HEK293 (cell line): ENCODE measurements around the gene CACNA1C.

ENCODE experiments used
- CTCF ChIA-PET: fragments of 350-600 bp; formaldehyde crosslinking; extraction: SDS; loops from one replicate; lab custom pipeline; 2021; ENCODE audit warnings: antibody characterized with exemption; lab: Yijun Ruan, JAX
- POLR2A ChIA-PET: fragments of 300-600 bp; formaldehyde crosslinking; extraction: SDS; loops from one replicate; lab custom pipeline; 2020; ENCODE audit warnings: antibody characterized with exemption, inconsistent platforms; lab: Yijun Ruan, JAX
- H3K27ac ChIP-seq: fragments of 200-500 bp; sonication (Bioruptor generic); 2 replicates; pipeline ENCODE4 v1.5.1; 2014; ENCODE audit warnings: low read depth, low read length, control low read depth, inconsistent platforms; ENCODE audit errors: extremely low read depth
- H3K36me3 ChIP-seq, 2 experiments: fragments of 200-500 bp in 1 of 2; sonication (Bioruptor generic) in 1 of 2; 1 replicate in 1 of 2; 2 replicates in 1 of 2; pipeline ENCODE4 v1.5.1; 2014 to 2017; ENCODE audit warnings: inconsistent platforms in 2 of 2, low read length in 2 of 2; ENCODE audit not compliant: control insufficient read depth in 2 of 2, insufficient read depth in 1 of 2
- H3K4me1 ChIP-seq: fragments of 200-500 bp; sonication (Bioruptor generic); 2 replicates; pipeline ENCODE4 v1.5.1; 2014; ENCODE audit warnings: mild to moderate bottlenecking, low read length, inconsistent platforms; ENCODE audit not compliant: control insufficient read depth, insufficient read depth
- H3K4me3 ChIP-seq: 2 replicates; pipeline ENCODE4 v1.5.1; 2011; ENCODE audit warnings: low read depth, mild to moderate bottlenecking, control low read depth, low read length, moderate library complexity
- H3K9me3 ChIP-seq: fragments of 200-500 bp; sonication (Bioruptor generic); 2 replicates; pipeline ENCODE4 v1.5.1; 2014; ENCODE audit warnings: low read depth, low read length, inconsistent platforms; ENCODE audit not compliant: control insufficient read depth, insufficient read depth
- FEZF1 ChIP-seq: fragments of 450-650 bp; formaldehyde crosslinking; IDR thresholded peaks from 2 replicates; pipeline ENCODE4 v1.5.1; 2016; ENCODE audit warnings: missing biosample characterization, missing genetic modification characterization
- GLIS1 ChIP-seq: fragments of 450-650 bp; formaldehyde crosslinking; IDR thresholded peaks from 2 replicates; pipeline ENCODE4 v1.5.1; 2016; ENCODE audit warnings: missing biosample characterization, missing genetic modification characterization
- GLIS2 ChIP-seq: fragments of 450-650 bp; formaldehyde crosslinking; IDR thresholded peaks from 2 replicates; pipeline ENCODE4 v1.5.1; 2016; ENCODE audit warnings: missing biosample characterization, missing genetic modification characterization
- HOXC10 ChIP-seq: sonication (generic); formaldehyde crosslinking; IDR thresholded peaks from 2 replicates; pipeline ENCODE4 v1.8.1; 2023; ENCODE audit warnings: mild to moderate bottlenecking, missing genetic modification reagents
- IKZF3 ChIP-seq: fragments of 450-650 bp; IDR thresholded peaks from 2 replicates; pipeline ENCODE4 v1.5.0; 2018; ENCODE audit warnings: missing biosample characterization, mild to moderate bottlenecking, missing genetic modification characterization, moderate library complexity
- MZF1 ChIP-seq: fragments of 450-650 bp; formaldehyde crosslinking; IDR thresholded peaks from 2 replicates; pipeline ENCODE4 v1.5.1; 2017; ENCODE audit warnings: missing biosample characterization, missing genetic modification characterization, borderline replicate concordance
- OSR2 ChIP-seq: fragments of 450-650 bp; formaldehyde crosslinking; IDR thresholded peaks from 2 replicates; pipeline ENCODE4 v1.5.1; 2016; ENCODE audit warnings: missing biosample characterization, missing genetic modification characterization
- PRDM1 ChIP-seq: fragments of 450-650 bp; formaldehyde crosslinking; IDR thresholded peaks from 2 replicates; pipeline ENCODE4; 2016; ENCODE audit warnings: missing biosample characterization, missing genetic modification characterization
- SCRT1 ChIP-seq: fragments of 450-650 bp; formaldehyde crosslinking; IDR thresholded peaks from 2 replicates; pipeline ENCODE4 v1.5.1; 2016; ENCODE audit warnings: missing biosample characterization, missing genetic modification characterization, borderline replicate concordance
- SCRT2 ChIP-seq: fragments of 450-650 bp; formaldehyde crosslinking; IDR thresholded peaks from 2 replicates; pipeline ENCODE4 v1.5.1; 2016; ENCODE audit warnings: missing biosample characterization, missing genetic modification characterization
- SP7 ChIP-seq: fragments of 450-650 bp; formaldehyde crosslinking; IDR thresholded peaks from 2 replicates; pipeline ENCODE4 v1.5.1; 2016; ENCODE audit warnings: missing biosample characterization, missing genetic modification characterization
- TRIM28 ChIP-seq: IDR thresholded peaks from 2 replicates; pipeline ENCODE4 v1.6.1; 2011; ENCODE audit warnings: low read length, control low read depth, borderline replicate concordance
- ZBTB21 ChIP-seq: fragments of 450-650 bp; formaldehyde crosslinking; IDR thresholded peaks from 2 replicates; pipeline ENCODE4 v1.5.1; 2017; ENCODE audit warnings: missing biosample characterization, missing genetic modification characterization
- ZFP41 ChIP-seq: fragments of 450-650 bp; formaldehyde crosslinking; IDR thresholded peaks from 2 replicates; pipeline ENCODE4 v1.5.1; 2016; ENCODE audit warnings: missing biosample characterization, missing genetic modification characterization, borderline replicate concordance
- ZIC2 ChIP-seq: fragments of 450-650 bp; formaldehyde crosslinking; IDR thresholded peaks from 2 replicates; pipeline ENCODE4 v1.5.1; 2016; ENCODE audit warnings: missing biosample characterization, missing genetic modification characterization
- ZNF211 ChIP-seq: fragments of 450-650 bp; formaldehyde crosslinking; IDR thresholded peaks from 2 replicates; pipeline ENCODE4 v1.5.1; 2016; ENCODE audit warnings: low read depth, missing biosample characterization, missing genetic modification characterization
- ZNF366 ChIP-seq: fragments of 450-650 bp; formaldehyde crosslinking; conservative IDR thresholded peaks from 2 replicates; pipeline ENCODE4 v1.5.1; 2016; ENCODE audit warnings: missing biosample characterization, missing genetic modification characterization
- ZNF394 ChIP-seq: fragments of 450-650 bp; formaldehyde crosslinking; IDR thresholded peaks from 2 replicates; pipeline ENCODE4 v1.5.1; 2016; ENCODE audit warnings: missing biosample characterization, missing genetic modification characterization, mild to moderate bottlenecking, moderate library complexity, borderline replicate concordance
- ZNF416 ChIP-seq: fragments of 450-650 bp; formaldehyde crosslinking; IDR thresholded peaks from 2 replicates; pipeline ENCODE4 v1.5.1; 2016; ENCODE audit warnings: missing biosample characterization, missing genetic modification characterization
- ZNF423 ChIP-seq: fragments of 450-650 bp; formaldehyde crosslinking; IDR thresholded peaks from 2 replicates; pipeline ENCODE4 v1.5.1; 2016; ENCODE audit warnings: missing biosample characterization, missing genetic modification characterization
- ZNF600 ChIP-seq: fragments of 450-650 bp; formaldehyde crosslinking; IDR thresholded peaks from 2 replicates; pipeline ENCODE4 v1.5.1; 2016; ENCODE audit warnings: missing biosample characterization, missing genetic modification characterization
- ZNF629 ChIP-seq: fragments of 450-650 bp; formaldehyde crosslinking; IDR thresholded peaks from 2 replicates; pipeline ENCODE4 v1.5.1; 2017; ENCODE audit warnings: missing biosample characterization, missing genetic modification characterization
- ZNF660 ChIP-seq: fragments of 450-650 bp; IDR thresholded peaks from 2 replicates; pipeline ENCODE4 v1.5.1; 2018; ENCODE audit warnings: missing biosample characterization, mild to moderate bottlenecking, missing genetic modification characterization
- TF ChIP-seq, protein P1 (sequence below): fragments of 450-650 bp; formaldehyde crosslinking; IDR thresholded peaks from 2 replicates; pipeline ENCODE4 v1.5.1; 2016; ENCODE audit warnings: missing biosample characterization, missing genetic modification characterization
- TF ChIP-seq, protein P2 (sequence below): fragments of 450-650 bp; IDR thresholded peaks from 2 replicates; pipeline ENCODE4 v1.5.1; 2018; ENCODE audit warnings: missing biosample characterization, mild to moderate bottlenecking, missing genetic modification characterization
- TF ChIP-seq, protein P3 (sequence below): fragments of 450-650 bp; formaldehyde crosslinking; IDR thresholded peaks from 2 replicates; pipeline ENCODE4 v1.5.1; 2017; ENCODE audit warnings: missing biosample characterization, missing genetic modification characterization
- TF ChIP-seq, protein P4 (sequence below): fragments of 450-650 bp; formaldehyde crosslinking; IDR thresholded peaks from 2 replicates; pipeline ENCODE4 v1.5.1; 2016; ENCODE audit warnings: missing biosample characterization, missing genetic modification characterization

CACNA1C gene

DNA sequence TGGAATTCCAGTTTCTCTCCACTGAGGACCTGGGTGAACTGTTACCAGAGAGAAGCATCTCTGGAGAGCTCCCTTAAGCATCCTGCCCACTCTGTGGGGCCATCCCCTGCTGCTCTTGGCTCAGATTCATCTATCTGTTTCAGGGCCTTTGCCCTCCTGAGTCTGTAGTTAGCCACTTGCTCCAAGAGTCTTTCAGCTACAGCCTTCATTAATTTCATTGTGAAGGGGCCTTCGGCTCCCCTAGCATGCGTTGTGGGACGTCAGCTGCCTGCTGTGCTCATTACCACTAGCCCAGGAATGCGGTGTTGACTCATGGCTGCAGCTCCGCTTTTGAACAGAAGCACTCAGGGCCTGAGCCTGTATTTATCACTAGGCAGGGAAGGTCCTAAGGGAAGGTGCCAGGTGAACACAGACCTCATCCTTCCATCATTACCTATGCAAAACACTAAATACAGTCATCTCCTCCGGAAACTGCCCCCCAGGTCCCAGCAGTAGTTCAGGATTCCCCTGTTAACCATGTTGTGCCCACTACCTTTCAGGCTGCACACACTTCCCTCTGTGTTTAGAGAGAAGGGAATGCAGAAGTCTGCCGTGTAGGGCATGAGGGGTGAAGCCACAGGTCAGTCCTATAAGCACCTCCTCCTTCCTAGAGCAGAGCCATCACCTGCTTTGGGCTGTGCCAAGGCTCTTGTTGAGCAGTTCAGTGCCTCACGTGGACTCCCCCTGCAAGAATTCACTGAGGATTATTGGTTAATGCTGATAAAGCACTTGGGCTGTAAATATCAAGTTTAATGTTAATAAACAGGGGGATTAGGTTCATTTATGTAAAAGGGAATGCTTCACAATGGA, 191.4 kb downstream of the CACNA1C start:
- H3K4me1 ChIP-seq: peaks cover 5% of the 10 kb centered on the region; the same call in 1 of the 2 replicates

More for the DNA sequence above, 191.4 kb downstream of the CACNA1C start:
- Histone ChIP-seq H3K36me3 (no peaks in the 10 kb centered on the region), H3K9me3 (no peaks in the 10 kb centered on the region), H3K4me3 (no peak overlapping the region), H3K27ac (no peak overlapping the region)
- no peak for TF ChIP-seq ZNF394 (tag by site-specific recombination)
- peak; percentile 26; the same call in 1 of the 2 replicates for TF ChIP-seq IKZF3
- TF ChIP-seq, protein P1, sequence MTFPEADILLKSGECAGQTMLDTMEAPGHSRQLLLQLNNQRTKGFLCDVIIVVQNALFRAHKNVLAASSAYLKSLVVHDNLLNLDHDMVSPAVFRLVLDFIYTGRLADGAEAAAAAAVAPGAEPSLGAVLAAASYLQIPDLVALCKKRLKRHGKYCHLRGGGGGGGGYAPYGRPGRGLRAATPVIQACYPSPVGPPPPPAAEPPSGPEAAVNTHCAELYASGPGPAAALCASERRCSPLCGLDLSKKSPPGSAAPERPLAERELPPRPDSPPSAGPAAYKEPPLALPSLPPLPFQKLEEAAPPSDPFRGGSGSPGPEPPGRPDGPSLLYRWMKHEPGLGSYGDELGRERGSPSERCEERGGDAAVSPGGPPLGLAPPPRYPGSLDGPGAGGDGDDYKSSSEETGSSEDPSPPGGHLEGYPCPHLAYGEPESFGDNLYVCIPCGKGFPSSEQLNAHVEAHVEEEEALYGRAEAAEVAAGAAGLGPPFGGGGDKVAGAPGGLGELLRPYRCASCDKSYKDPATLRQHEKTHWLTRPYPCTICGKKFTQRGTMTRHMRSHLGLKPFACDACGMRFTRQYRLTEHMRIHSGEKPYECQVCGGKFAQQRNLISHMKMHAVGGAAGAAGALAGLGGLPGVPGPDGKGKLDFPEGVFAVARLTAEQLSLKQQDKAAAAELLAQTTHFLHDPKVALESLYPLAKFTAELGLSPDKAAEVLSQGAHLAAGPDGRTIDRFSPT: no peak
- no peak for TF ChIP-seq HOXC10 (CRISPR knock-in tag)
- peak; percentile 99 for TF ChIP-seq GLIS1 (tag by site-specific recombination)
- TF ChIP-seq TRIM28: peak; percentile 34; the same call in 1 of the 2 replicates
- TF ChIP-seq ZNF416 (tag by site-specific recombination): no peak
- TF ChIP-seq ZNF423 (tag by site-specific recombination): 0 out of 2 replicates have a peak, but pooled peaks have one; percentile 30
- TF ChIP-seq ZFP41 (tag by site-specific recombination): no peak
- TF ChIP-seq SP7 (tag by site-specific recombination): peak; percentile 80
- peak; percentile 59 for TF ChIP-seq OSR2
- peak; percentile 56; the same call in 1 of the 2 replicates for TF ChIP-seq ZNF660
- TF ChIP-seq, protein P2, sequence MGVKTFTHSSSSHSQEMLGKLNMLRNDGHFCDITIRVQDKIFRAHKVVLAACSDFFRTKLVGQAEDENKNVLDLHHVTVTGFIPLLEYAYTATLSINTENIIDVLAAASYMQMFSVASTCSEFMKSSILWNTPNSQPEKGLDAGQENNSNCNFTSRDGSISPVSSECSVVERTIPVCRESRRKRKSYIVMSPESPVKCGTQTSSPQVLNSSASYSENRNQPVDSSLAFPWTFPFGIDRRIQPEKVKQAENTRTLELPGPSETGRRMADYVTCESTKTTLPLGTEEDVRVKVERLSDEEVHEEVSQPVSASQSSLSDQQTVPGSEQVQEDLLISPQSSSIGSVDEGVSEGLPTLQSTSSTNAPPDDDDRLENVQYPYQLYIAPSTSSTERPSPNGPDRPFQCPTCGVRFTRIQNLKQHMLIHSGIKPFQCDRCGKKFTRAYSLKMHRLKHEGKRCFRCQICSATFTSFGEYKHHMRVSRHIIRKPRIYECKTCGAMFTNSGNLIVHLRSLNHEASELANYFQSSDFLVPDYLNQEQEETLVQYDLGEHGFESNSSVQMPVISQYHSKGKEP: peak; percentile 11; the same call in 1 of the 2 replicates
- TF ChIP-seq GLIS2 (tag by site-specific recombination): peak; percentile 29; the same call in 1 of the 2 replicates
- TF ChIP-seq ZBTB21 (tag by site-specific recombination): peak; percentile 31; the same call in 1 of the 2 replicates
- TF ChIP-seq ZNF600 (tag by site-specific recombination): 0 out of 2 replicates have a peak, but pooled peaks have one; percentile 46
- TF ChIP-seq SCRT2 (tag by site-specific recombination): peak; percentile 83
- TF ChIP-seq FEZF1 (tag by site-specific recombination): 0 out of 2 replicates have a peak, but pooled peaks have one; percentile 24
- peak; percentile 79; the same call in 1 of the 2 replicates for TF ChIP-seq SCRT1
- TF ChIP-seq PRDM1 (tag by site-specific recombination): no peak
- TF ChIP-seq ZIC2 (tag by site-specific recombination): peak; percentile 98
- TF ChIP-seq ZNF366 (tag by site-specific recombination): peak; percentile 69
- TF ChIP-seq, protein P3, sequence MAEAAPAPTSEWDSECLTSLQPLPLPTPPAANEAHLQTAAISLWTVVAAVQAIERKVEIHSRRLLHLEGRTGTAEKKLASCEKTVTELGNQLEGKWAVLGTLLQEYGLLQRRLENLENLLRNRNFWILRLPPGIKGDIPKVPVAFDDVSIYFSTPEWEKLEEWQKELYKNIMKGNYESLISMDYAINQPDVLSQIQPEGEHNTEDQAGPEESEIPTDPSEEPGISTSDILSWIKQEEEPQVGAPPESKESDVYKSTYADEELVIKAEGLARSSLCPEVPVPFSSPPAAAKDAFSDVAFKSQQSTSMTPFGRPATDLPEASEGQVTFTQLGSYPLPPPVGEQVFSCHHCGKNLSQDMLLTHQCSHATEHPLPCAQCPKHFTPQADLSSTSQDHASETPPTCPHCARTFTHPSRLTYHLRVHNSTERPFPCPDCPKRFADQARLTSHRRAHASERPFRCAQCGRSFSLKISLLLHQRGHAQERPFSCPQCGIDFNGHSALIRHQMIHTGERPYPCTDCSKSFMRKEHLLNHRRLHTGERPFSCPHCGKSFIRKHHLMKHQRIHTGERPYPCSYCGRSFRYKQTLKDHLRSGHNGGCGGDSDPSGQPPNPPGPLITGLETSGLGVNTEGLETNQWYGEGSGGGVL (tag by site-specific recombination): no peak
- TF ChIP-seq MZF1 (tag by site-specific recombination): no peak
- TF ChIP-seq, protein P4, sequence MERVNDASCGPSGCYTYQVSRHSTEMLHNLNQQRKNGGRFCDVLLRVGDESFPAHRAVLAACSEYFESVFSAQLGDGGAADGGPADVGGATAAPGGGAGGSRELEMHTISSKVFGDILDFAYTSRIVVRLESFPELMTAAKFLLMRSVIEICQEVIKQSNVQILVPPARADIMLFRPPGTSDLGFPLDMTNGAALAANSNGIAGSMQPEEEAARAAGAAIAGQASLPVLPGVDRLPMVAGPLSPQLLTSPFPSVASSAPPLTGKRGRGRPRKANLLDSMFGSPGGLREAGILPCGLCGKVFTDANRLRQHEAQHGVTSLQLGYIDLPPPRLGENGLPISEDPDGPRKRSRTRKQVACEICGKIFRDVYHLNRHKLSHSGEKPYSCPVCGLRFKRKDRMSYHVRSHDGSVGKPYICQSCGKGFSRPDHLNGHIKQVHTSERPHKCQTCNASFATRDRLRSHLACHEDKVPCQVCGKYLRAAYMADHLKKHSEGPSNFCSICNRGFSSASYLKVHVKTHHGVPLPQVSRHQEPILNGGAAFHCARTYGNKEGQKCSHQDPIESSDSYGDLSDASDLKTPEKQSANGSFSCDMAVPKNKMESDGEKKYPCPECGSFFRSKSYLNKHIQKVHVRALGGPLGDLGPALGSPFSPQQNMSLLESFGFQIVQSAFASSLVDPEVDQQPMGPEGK (tag by site-specific recombination): 0 out of 2 replicates have a peak, but pooled peaks have one; percentile 31
- TF ChIP-seq ZNF211 (tag by site-specific recombination): no peak
- peak; percentile 46; the same call in 1 of the 2 replicates for TF ChIP-seq ZNF629 (tag by site-specific recombination)
- ChIA-PET POLR2A (no interaction called here), CTCF (interaction anchor here (0.6 to 1.4 kb wide), 4 partner anchors 46 to 339 kb away, joined by 3 to 4 read pairs (median 3); no protein-coding TSS in a partner anchor)
